ENCODE data around the gene DNAI7.

DNAI7 gene

GRCh38 chr12:25110260-25110659 lies 84.7 kb downstream of the DNAI7 start:
- DNase-seq (ENCODE audit: low read depth) = no peak

GRCh38 chr12:25107920-25108319 lies 87.0 kb downstream of the DNAI7 start:
- DNase-seq (ENCODE audit: low read depth) = no peak
- no peak overlapping the region for H3K4me3 ChIP-seq (ENCODE audit: low read length)
- no peak for TF ChIP-seq CTCF (IDR thresholded peaks at IDR 0.05; ENCODE audit: insufficient read depth, low read depth, low read length, missing control alignments)

More at GRCh38 chr12:25110260-25110659, 84.7 kb downstream of the DNAI7 start:
- TF ChIP-seq CTCF (IDR thresholded peaks at IDR 0.05; ENCODE audit: insufficient read depth, low read depth, low read length, missing control alignments) = no peak
- no peak overlapping the region for H3K4me3 ChIP-seq (ENCODE audit: low read length)

- no peak overlapping the region for H3K4me3 ChIP-seq (ENCODE audit: low read length)
- no peak for TF ChIP-seq CTCF (IDR thresholded peaks at IDR 0.05; ENCODE audit: insufficient read depth, low read depth, low read length, missing control alignments)
- DNase-seq (ENCODE audit: low read depth) = no peak
These were observed 88.1 kb downstream of the DNAI7 start for GRCh38 chr12:25106818-25107217.

- no peak overlapping the region for H3K4me3 ChIP-seq (ENCODE audit: low read length)
- DNase-seq (ENCODE audit: low read depth) = no peak
- no peak for TF ChIP-seq CTCF (IDR thresholded peaks at IDR 0.05; ENCODE audit: insufficient read depth, low read depth, low read length, missing control alignments)
These were observed 92.6 kb downstream of the DNAI7 start for GRCh38 chr12:25102402-25102801.

- DNase-seq (ENCODE audit: low read depth) = peak; percentile 12
- no peak for TF ChIP-seq CTCF (IDR thresholded peaks at IDR 0.05; ENCODE audit: insufficient read depth, low read depth, low read length, missing control alignments)
- H3K4me3 ChIP-seq (ENCODE audit: low read length) = no peak overlapping the region
These were observed 93.9 kb downstream of the DNAI7 start for GRCh38 chr12:25101092-25101445.

- H3K4me3 ChIP-seq (ENCODE audit: low read length) = no peak overlapping the region
- DNase-seq (ENCODE audit: low read depth) = no peak
- no peak for TF ChIP-seq CTCF (IDR thresholded peaks at IDR 0.05; ENCODE audit: insufficient read depth, low read depth, low read length, missing control alignments)
These were observed 94.5 kb downstream of the DNAI7 start for GRCh38 chr12:25100194-25101091.

- DNase-seq (ENCODE audit: low read depth) = no peak
- TF ChIP-seq CTCF (IDR thresholded peaks at IDR 0.05; ENCODE audit: insufficient read depth, low read depth, low read length, missing control alignments) = no peak
- H3K4me3 ChIP-seq (ENCODE audit: low read length) = no peak overlapping the region
These were observed 96.0 kb downstream of the DNAI7 start for GRCh38 chr12:25099010-25099409.
